ES-I3 (cell line): ENCODE results near the gene SMIM1.

Experiments
- H3K36me3 ChIP-seq: 2 replicates; pipeline ENCODE4 v1.6.1; 2013; ENCODE audit warnings: mild to moderate bottlenecking, low read length, control low read depth, moderate library complexity; ENCODE audit not compliant: insufficient read depth
- H3K4me1 ChIP-seq: 2 replicates; pipeline ENCODE4 v1.6.1; 2013; ENCODE audit warnings: mild to moderate bottlenecking, control low read depth, low read length; ENCODE audit not compliant: insufficient read depth
- H3K9ac ChIP-seq: 2 replicates; pipeline ENCODE4 v1.6.1; 2013; ENCODE audit warnings: low read depth, mild to moderate bottlenecking, low read length, moderate library complexity
- H3K9me3 ChIP-seq: 2 replicates; pipeline ENCODE4 v1.6.1; 2013; ENCODE audit warnings: mild to moderate bottlenecking, low read length, moderate library complexity; ENCODE audit not compliant: control insufficient read depth, insufficient read depth

Gene SMIM1

GRCh38 chr1:3817138-3817740 lies 44.7 kb downstream of the SMIM1 start:
- Histone ChIP-seq H3K4me1 (no peaks in the 10 kb centered on the region), H3K9me3 (no peaks in the 10 kb centered on the region), H3K36me3 (no peaks in the 10 kb centered on the region; the same call in 1 of the 2 replicates), H3K9ac (no peak overlapping the region)

- Histone ChIP-seq H3K4me1 (no peaks in the 10 kb centered on the region), H3K36me3 (no peaks in the 10 kb centered on the region; the same call in 1 of the 2 replicates), H3K9ac (no peak overlapping the region), H3K9me3 (no peaks in the 10 kb centered on the region)
These were observed 45.5 kb downstream of the SMIM1 start for GRCh38 chr1:3817821-3818597.

- Histone ChIP-seq H3K36me3 (no peaks in the 10 kb centered on the region; the same call in 1 of the 2 replicates), H3K9me3 (no peaks in the 10 kb centered on the region), H3K9ac (no peak overlapping the region), H3K4me1 (no peaks in the 10 kb centered on the region)
These were observed 47.2 kb downstream of the SMIM1 start for GRCh38 chr1:3819771-3820200.

- Histone ChIP-seq H3K9ac (no peak overlapping the region), H3K9me3 (no peaks in the 10 kb centered on the region), H3K36me3 (peaks cover 2% of the 10 kb centered on the region), H3K4me1 (no peaks in the 10 kb centered on the region)
These were observed 47.8 kb downstream of the SMIM1 start for GRCh38 chr1:3820316-3820715.

- no peak overlapping the region for H3K9ac ChIP-seq
- H3K4me1 ChIP-seq, result no peaks in the 10 kb centered on the region
- H3K36me3 ChIP-seq, result peaks cover 6% of the 10 kb centered on the region; the same call in 1 of the 2 replicates
- H3K9me3 ChIP-seq, result no peaks in the 10 kb centered on the region
These were observed 48.5 kb downstream of the SMIM1 start for GRCh38 chr1:3821004-3821403.

- H3K9ac ChIP-seq, result no peak overlapping the region
- no peaks in the 10 kb centered on the region for H3K9me3 ChIP-seq
- no peaks in the 10 kb centered on the region for H3K4me1 ChIP-seq
- peaks cover 8% of the 10 kb centered on the region; the same call in 1 of the 2 replicates for H3K36me3 ChIP-seq
These were observed 48.9 kb downstream of the SMIM1 start for GRCh38 chr1:3821447-3821846.

- no peaks in the 10 kb centered on the region for H3K9me3 ChIP-seq
- no peak overlapping the region for H3K9ac ChIP-seq
- H3K36me3 ChIP-seq, result peaks cover 9% of the 10 kb centered on the region; the same call in 1 of the 2 replicates
- H3K4me1 ChIP-seq, result no peaks in the 10 kb centered on the region
These were observed 49.4 kb downstream of the SMIM1 start for GRCh38 chr1:3821908-3822307.

GRCh38 chr1:3822421-3822820 lies 49.9 kb downstream of the SMIM1 start:
- Histone ChIP-seq H3K9me3 (no peaks in the 10 kb centered on the region), H3K36me3 (peaks cover 9% of the 10 kb centered on the region; the same call in 1 of the 2 replicates), H3K9ac (no peak overlapping the region)

GRCh38 chr1:3824650-3825049 lies 52.1 kb downstream of the SMIM1 start:
- Histone ChIP-seq H3K9ac (no peak overlapping the region), H3K9me3 (no peaks in the 10 kb centered on the region), H3K4me1 (no peaks in the 10 kb centered on the region), H3K36me3 (peaks cover 12% of the 10 kb centered on the region; the same call in 1 of the 2 replicates)

More at GRCh38 chr1:3822421-3822820, 49.9 kb downstream of the SMIM1 start:
- no peaks in the 10 kb centered on the region for H3K4me1 ChIP-seq

- no peaks in the 10 kb centered on the region for H3K4me1 ChIP-seq
- no peak overlapping the region for H3K9ac ChIP-seq
- peaks cover 14% of the 10 kb centered on the region; the same call in 1 of the 2 replicates for H3K36me3 ChIP-seq
- H3K9me3 ChIP-seq, result no peaks in the 10 kb centered on the region
These were observed 52.8 kb downstream of the SMIM1 start for GRCh38 chr1:3825356-3825755.
